K562 (cell line): ENCODE results near the gene SH2B2. TPM values are rescaled to one million over a fixed set of nuclear protein-coding genes. Genes with fewer than 3 reads are reported as not detected.

Source experiments
- CREM ChIP-seq: IDR thresholded peaks from 2 replicates; pipeline ENCODE4 v1.6.1; 2014; ENCODE audit warnings: antibody characterized with exemption, low read depth
- EHMT2 ChIP-seq: fragments of 450-650 bp; IDR thresholded peaks from 2 replicates; pipeline ENCODE4 v1.6.1; 2018; ENCODE audit warnings: antibody characterized with exemption
- HINFP ChIP-seq: fragments of 450-650 bp; conservative IDR thresholded peaks from 2 replicates; pipeline ENCODE4 v1.6.1; 2016; ENCODE audit warnings: missing genetic modification characterization, low read depth, mild to moderate bottlenecking, control low read depth, missing compliant biosample characterization
- JUN ChIP-seq, 2 experiments: sonication (generic) in 1 of 2; formaldehyde crosslinking in 1 of 2; IDR thresholded peaks; 2 replicates each; pipeline versions ENCODE4 v1.6.1 to v1.8.0; 2012 to 2022; ENCODE audit warnings: borderline replicate concordance in 2 of 2, mild to moderate bottlenecking in 2 of 2, improper control_type of control experiment in 1 of 2, low read depth in 1 of 2, low read length in 1 of 2, missing genetic modification reagents in 1 of 2
- KAT2B ChIP-seq: IDR thresholded peaks from one replicate; pipeline ENCODE4 v1.6.1; 2012; ENCODE audit warnings: low read depth, mild to moderate bottlenecking, control low read depth, inconsistent platforms, low read length, moderate library complexity
- L3MBTL2 ChIP-seq: fragments of 450-650 bp; IDR thresholded peaks from 2 replicates; pipeline ENCODE4 v1.6.1; 2016; ENCODE audit warnings: mild to moderate bottlenecking, moderate library complexity
- MTF1 ChIP-seq: fragments of 250-450 bp; sonication (Bioruptor Pico); IDR thresholded peaks from 2 replicates; pipeline ENCODE4 v1.9.0; 2021; ENCODE audit warnings: moderate library complexity, mild to moderate bottlenecking, inconsistent platforms, borderline replicate concordance
- NFRKB ChIP-seq: fragments of 450-650 bp; IDR thresholded peaks from 2 replicates; pipeline ENCODE4 v1.6.1; 2016; ENCODE audit warnings: low read depth
- RBM34 ChIP-seq: fragments of 200-400 bp; formaldehyde crosslinking; IDR thresholded peaks from 2 replicates; pipeline ENCODE4 v1.6.1; 2018; ENCODE audit warnings: low read length, borderline replicate concordance; ENCODE audit not compliant: insufficient read depth
- SPI1 ChIP-seq: IDR thresholded peaks from 2 replicates; pipeline ENCODE4 v1.6.1; 2011; ENCODE audit warnings: low read depth, low read length, control low read depth, borderline replicate concordance
- THAP12 ChIP-seq: fragments of 250-450 bp; sonication (Bioruptor Pico); IDR thresholded peaks from 2 replicates; pipeline ENCODE4 v1.9.0; 2021; ENCODE audit warnings: mild to moderate bottlenecking, inconsistent platforms
- THAP7 ChIP-seq: fragments of 250-450 bp; sonication (Bioruptor Pico); IDR thresholded peaks from 2 replicates; pipeline ENCODE4 v1.5.0; 2021
- ZBED1 ChIP-seq: IDR thresholded peaks from 2 replicates; pipeline ENCODE4 v1.6.1; 2014
- ZBTB17 ChIP-seq: fragments of 450-650 bp; formaldehyde crosslinking; IDR thresholded peaks from 2 replicates; pipeline ENCODE4 v1.4.0; 2020; ENCODE audit warnings: mild to moderate bottlenecking
- ZBTB9 ChIP-seq: fragments of 450-650 bp; formaldehyde crosslinking; IDR thresholded peaks from 2 replicates; pipeline ENCODE4 v1.4.0; 2020; ENCODE audit warnings: mild to moderate bottlenecking, moderate library complexity
- ZNF717 ChIP-seq: fragments of 250-450 bp; sonication (Bioruptor Pico); IDR thresholded peaks from 2 replicates; pipeline ENCODE4 v1.5.0; 2021
- polyA plus RNA-seq, 8 experiments: library from polyadenylated mRNA; depleted of rRNA in 4 of 8; stranded (reverse) in 5 of 8; unstranded in 3 of 8; fragments of >200 nt; fragmentation: Nextera tagmentation in 2 of 8; fragmentation: Illumina TruSeq in 1 of 8; extraction: Ambion mirVana in 2 of 8; extraction: Trizol in 1 of 8; gene quantifications; 2 replicates each; pipeline versions ENCODE4 v1.2.1 to v1.2.3, GENCODE V29; 2011 to 2014; ENCODE audit warnings: inconsistent platforms in 1 of 8, missing spikeins in 1 of 8
- total RNA-seq, 7 experiments: library from RNA; depleted of rRNA in 6 of 7; stranded (reverse); fragments of >200 nt in 6 of 7; fragmentation: Illumina TruSeq in 2 of 7; extraction: Trizol in 2 of 7; gene quantifications; 2 replicates each; pipeline versions ENCODE4 v1.2.1 to v1.2.3, GENCODE V29; 2011 to 2021; ENCODE audit warnings: low replicate concordance in 1 of 7
- TF ChIP-seq, protein P1 (sequence below): sonication (generic); formaldehyde crosslinking; IDR thresholded peaks from 2 replicates; pipeline ENCODE4 v1.9.0; 2022; ENCODE audit warnings: mild to moderate bottlenecking, missing genetic modification reagents
- TF ChIP-seq, protein P2 (sequence below), 3 experiments: fragments of 200-800 bp in 1 of 3; sonication (Bioruptor generic) in 1 of 3; sonication (generic) in 1 of 3; formaldehyde crosslinking in 1 of 3; IDR thresholded peaks; 2 replicates each; pipeline versions ENCODE4 v1.6.1 to v1.8.0; 2016 to 2022; ENCODE audit warnings: mild to moderate bottlenecking in 2 of 3, missing compliant biosample characterization in 2 of 3, missing genetic modification characterization in 2 of 3, missing genetic modification reagents in 1 of 3

The SH2B2 gene
- total and polyA plus RNA-seq, 9 of the 15 experiments (the other 6 are each of a cell fraction or from before 2014, with no cell fraction given), result 0.03 to 0.89 (median 0.07) TPM; not detected in 4

- TF ChIP-seq THAP7 (CRISPR knock-in tag) (no peak), KAT2B (no peak), NFRKB (peak; percentile 64; the same call in 1 of the 2 replicates), CREM (peak; percentile 54; the same call in 1 of the 2 replicates), JUN (IDR thresholded peaks at IDR 0.05; ENCODE audit: borderline replicate concordance, low read depth, low read length) (peak; percentile 68; the same call in 1 of the 2 replicates), JUN (CRISPR knock-in tag; IDR thresholded peaks at IDR 0.05; ENCODE audit: borderline replicate concordance) (no peak), L3MBTL2 (peak; percentile 65; the same call in 1 of the 2 replicates), MTF1 (no peak), SPI1 (0 out of 2 replicates have a peak, but pooled peaks have one; percentile 31), HINFP (tag) (no peak), RBM34 (no peak), ZBTB17 (CRISPR knock-in tag) (peak; percentile 65), ZBED1 (0 out of 2 replicates have a peak, but pooled peaks have one; percentile 20), ZBTB9 (CRISPR knock-in tag) (no peak), ZNF717 (CRISPR knock-in tag) (no peak), EHMT2 (peak; percentile 62; the same call in 1 of the 2 replicates), THAP12 (no peak)
- TF ChIP-seq, protein P1, sequence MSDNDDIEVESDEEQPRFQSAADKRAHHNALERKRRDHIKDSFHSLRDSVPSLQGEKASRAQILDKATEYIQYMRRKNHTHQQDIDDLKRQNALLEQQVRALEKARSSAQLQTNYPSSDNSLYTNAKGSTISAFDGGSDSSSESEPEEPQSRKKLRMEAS (CRISPR knock-in tag), result peak; percentile 86
- TF ChIP-seq, protein P2, sequence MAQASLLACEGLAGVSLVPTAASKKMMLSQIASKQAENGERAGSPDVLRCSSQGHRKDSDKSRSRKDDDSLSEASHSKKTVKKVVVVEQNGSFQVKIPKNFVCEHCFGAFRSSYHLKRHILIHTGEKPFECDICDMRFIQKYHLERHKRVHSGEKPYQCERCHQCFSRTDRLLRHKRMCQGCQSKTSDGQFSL (CRISPR knock-in tag; IDR thresholded peaks at IDR 0.05), result peak; percentile 19; the same call in 1 of the 2 replicates
- TF ChIP-seq, protein P2 (tag; IDR thresholded peaks at IDR 0.05), result no peak
Observed at GRCh38 chr7:102264367-102264891, 22.2 kb upstream of the SH2B2 start (continued).
